GM12872 (cell line): Measurements from ENCODE around the gene MRPL17.

ENCODE experiments used
- CTCF ChIP-seq: IDR thresholded peaks from 3 replicates; pipeline ENCODE4 v1.5.1; 2011; ENCODE audit warnings: low read depth, mild to moderate bottlenecking, low read length, moderate library complexity; ENCODE audit not compliant: insufficient read depth

Gene MRPL17

GRCh38 chr11:6663794-6664469 is 19.2 kb downstream of the MRPL17 start:
- no peak for TF ChIP-seq CTCF

DNA sequence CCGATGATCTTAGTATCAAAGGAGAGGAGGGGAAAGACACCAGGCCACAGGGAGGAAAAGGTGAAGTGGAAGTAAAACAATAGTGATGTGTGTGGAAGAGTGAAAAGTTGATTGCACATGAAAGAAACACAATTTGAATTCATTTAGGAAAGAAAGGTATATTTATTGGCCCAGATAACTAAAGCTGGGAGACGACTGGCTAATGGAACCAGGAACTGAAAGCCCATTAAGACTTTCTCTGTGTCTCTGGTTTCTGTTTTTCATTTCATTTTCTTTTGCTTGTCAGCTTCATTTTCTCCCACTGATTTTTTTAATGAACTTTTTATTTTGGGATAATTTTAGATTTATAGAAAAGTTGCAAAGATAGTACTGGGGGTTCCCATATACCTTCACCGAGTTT is 22.4 kb downstream of the MRPL17 start:
- TF ChIP-seq CTCF: no peak

DNA sequence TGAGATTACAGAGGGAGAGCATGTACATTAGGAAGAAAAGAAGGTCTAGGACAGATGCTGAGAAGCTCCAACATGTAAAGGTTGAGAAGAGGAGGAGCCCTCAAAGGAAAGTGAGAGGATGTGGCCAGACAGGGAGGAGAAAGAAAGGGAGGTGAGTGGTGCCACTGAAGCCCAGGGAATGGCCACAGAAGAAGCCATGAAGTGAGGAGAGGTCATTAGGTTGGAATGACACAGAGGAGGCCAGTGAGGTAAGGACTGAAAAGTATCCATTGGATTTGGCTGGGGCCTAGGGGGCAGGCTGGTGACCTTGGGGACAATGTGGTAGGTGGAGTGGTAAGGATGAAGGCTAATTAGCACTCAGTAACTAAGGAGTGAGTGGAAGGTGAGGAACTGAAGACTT is 24.5 kb downstream of the MRPL17 start:
- TF ChIP-seq CTCF: no peak

GRCh38 chr11:6657346-6657745 is 25.8 kb downstream of the MRPL17 start:
- no peak for TF ChIP-seq CTCF

GRCh38 chr11:6656936-6657335 is 26.2 kb downstream of the MRPL17 start:
- no peak for TF ChIP-seq CTCF

- no peak for TF ChIP-seq CTCF
These were observed 26.6 kb downstream of the MRPL17 start for GRCh38 chr11:6656584-6656915.

DNA sequence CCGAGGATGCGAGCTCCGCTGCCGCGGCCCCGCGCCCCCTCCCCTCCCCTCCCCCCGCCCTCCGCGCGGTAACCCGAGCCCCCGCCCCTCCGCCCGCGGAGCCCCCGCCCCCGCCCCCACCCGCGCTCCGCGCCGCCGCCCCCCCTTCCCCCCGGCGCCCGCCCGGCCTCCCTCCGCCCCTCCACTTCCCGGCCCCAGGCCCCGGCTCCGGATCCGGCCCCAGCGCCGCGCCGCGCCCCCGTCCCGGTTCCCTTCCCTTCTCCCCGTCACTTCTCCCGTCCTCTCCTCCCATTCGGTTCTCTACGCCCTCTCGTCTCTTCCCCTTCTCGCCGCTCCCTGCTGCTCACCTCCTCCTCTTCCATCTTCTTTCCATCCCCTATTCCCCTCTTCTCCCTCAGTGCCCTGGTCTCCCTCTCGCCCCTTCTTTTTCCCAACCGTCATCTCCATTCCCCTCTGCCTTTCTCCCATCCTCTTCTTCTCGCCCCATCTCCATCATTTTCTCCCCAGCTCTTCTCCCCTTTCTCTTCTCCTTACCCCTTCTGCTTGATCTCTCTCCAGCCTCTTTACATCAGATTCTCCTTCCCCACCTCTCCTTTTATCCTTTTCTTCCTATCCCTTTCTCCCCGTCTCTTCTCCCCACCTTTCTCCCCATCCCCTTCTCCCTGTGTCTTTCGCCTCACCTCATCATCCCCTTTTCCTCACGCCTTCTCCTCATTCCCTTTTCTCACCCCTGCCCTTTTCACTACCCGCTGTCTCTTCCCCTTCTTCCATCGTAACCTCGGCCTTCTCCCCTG is 27.2 kb downstream of the MRPL17 start, which contains the start of gene DCHS1:
Gene DCHS1, minus strand, starts transcription at position 20 of the 794 bp plus-strand sequence. CDS start 14,196 bp downstream, outside the sequence.
- no peak for TF ChIP-seq CTCF
